ENCODE measurements around the gene PSAT1. TPM values are rescaled to one million over a fixed set of nuclear protein-coding genes. Genes with fewer than 3 reads are reported as not detected.

Gene PSAT1
- total and polyA plus RNA-seq, 2 of the 13 experiments (the other 11 are each of a cell fraction or from before 2014, with no cell fraction given) = 135 to 229 TPM

GRCh38 chr9:78296893-78297671 is at the start of gene PSAT1 (continued):
- TF ChIP-seq ZFP36L1 (CRISPR knock-in tag; IDR thresholded peaks at IDR 0.05) = no peak
- no peak for TF ChIP-seq ZNF10 (CRISPR knock-in tag; IDR thresholded peaks at IDR 0.05; ENCODE audit: borderline replicate concordance, low read depth)
- peak; percentile 70; the same call in 1 of the 2 replicates for TF ChIP-seq SMAD3 (CRISPR knock-in tag; IDR thresholded peaks at IDR 0.05)
- no peak for TF ChIP-seq ZMYM2 (CRISPR knock-in tag; IDR thresholded peaks at IDR 0.05)
- no peak for TF ChIP-seq ATF1 (CRISPR knock-in tag; IDR thresholded peaks at IDR 0.05)
- no peak for TF ChIP-seq RORA (CRISPR knock-in tag; IDR thresholded peaks at IDR 0.05)
- TF ChIP-seq SRF (IDR thresholded peaks at IDR 0.05; ENCODE audit: low read depth, low read length) = no peak
- TF ChIP-seq HES4 (CRISPR knock-in tag; IDR thresholded peaks at IDR 0.05; ENCODE audit: borderline replicate concordance) = peak; percentile 49; the same call in 1 of the 2 replicates
- 0 out of 2 replicates have a peak, but pooled peaks have one; percentile 38 for TF ChIP-seq ZNF605 (CRISPR knock-in tag; IDR thresholded peaks at IDR 0.05)
- 0 out of 2 replicates have a peak, but pooled peaks have one; percentile 36 for TF ChIP-seq ONECUT2 (CRISPR knock-in tag; IDR thresholded peaks at IDR 0.05)
- 0 out of 2 replicates have a peak, but pooled peaks have one; percentile 29 for TF ChIP-seq GFI1 (CRISPR knock-in tag; IDR thresholded peaks at IDR 0.05; ENCODE audit: borderline replicate concordance)
- no peak for TF ChIP-seq NFIB (CRISPR knock-in tag; IDR thresholded peaks at IDR 0.05; ENCODE audit: borderline replicate concordance)
- TF ChIP-seq MTF1 (CRISPR knock-in tag; IDR thresholded peaks at IDR 0.05) = peak; percentile 60; the same call in 1 of the 2 replicates
- TF ChIP-seq JUN (CRISPR knock-in tag; IDR thresholded peaks at IDR 0.05) = 0 out of 2 replicates have a peak, but pooled peaks have one; percentile 21
- TF ChIP-seq RCOR2 (CRISPR knock-in tag; IDR thresholded peaks at IDR 0.05) = no peak
- no peak for TF ChIP-seq MBD4 (IDR thresholded peaks at IDR 0.05; ENCODE audit: borderline replicate concordance, low read length)
- TF ChIP-seq DNMT1 (CRISPR knock-in tag; IDR thresholded peaks at IDR 0.05) = no peak
- TF ChIP-seq ZNF772 (CRISPR knock-in tag; IDR thresholded peaks at IDR 0.05) = no peak
- no peak for TF ChIP-seq CBX1 (IDR thresholded peaks at IDR 0.05; ENCODE audit: low read depth)
- peak; percentile 82 for TF ChIP-seq GABPB1 (CRISPR knock-in tag; IDR thresholded peaks at IDR 0.05)
- TF ChIP-seq ZNF746 (CRISPR knock-in tag; IDR thresholded peaks at IDR 0.05) = 0 out of 2 replicates have a peak, but pooled peaks have one; percentile 36
- TF ChIP-seq ZBTB10 (CRISPR knock-in tag; IDR thresholded peaks at IDR 0.05; ENCODE audit: borderline replicate concordance) = 0 out of 2 replicates have a peak, but pooled peaks have one; percentile 7
- TF ChIP-seq ZNF30 (CRISPR knock-in tag; IDR thresholded peaks at IDR 0.05) = peak; percentile 71; the same call in 1 of the 2 replicates
- TF ChIP-seq SYNCRIP (IDR thresholded peaks at IDR 0.05; ENCODE audit: insufficient read depth, low read depth, low read length) = no peak
- peak; percentile 46 for TF ChIP-seq PHF20 (CRISPR knock-in tag; IDR thresholded peaks at IDR 0.05)
- no peak for TF ChIP-seq TBX2 (CRISPR knock-in tag; IDR thresholded peaks at IDR 0.05; ENCODE audit: borderline replicate concordance)
- TF ChIP-seq ZNF879 (CRISPR knock-in tag; IDR thresholded peaks at IDR 0.05) = no peak
- no peak for TF ChIP-seq ZBTB37 (CRISPR knock-in tag; IDR thresholded peaks at IDR 0.05)

Data from HepG2 (cell line).